Stimulated activated CD4-positive, alpha-beta T cell treated with anti-CD3 and anti-CD28 coated beads, Interleukin-1b, Interleukin-23, amount 100 ng/mL, for 24 hours (primary cell): Measurements from ENCODE around the gene RHBDL1.

Experiments used
- DNase-seq, 4 experiments: peaks; one replicate each; pipeline ENCODE4 v3.0.0-alpha.2; 2020; ENCODE audit warnings: low read depth in 4 of 4, low spot score in 1 of 4

The RHBDL1 gene

GRCh38 chr16:704552-705380, 29.3 kb downstream of the RHBDL1 start:
- no peak for DNase-seq

GRCh38 chr16:705431-706188, 30.1 kb downstream of the RHBDL1 start, which contains the start of gene FBXL16:
FBXL16 (minus strand) TSS chr16:705801; CDS start chr16:697405, 8,396 bp downstream.
- no peak for DNase-seq

- no peak for DNase-seq
Measured at GRCh38 chr16:706189-707061, 31.0 kb downstream of the RHBDL1 start.

- no peak for DNase-seq
Measured at GRCh38 chr16:707062-707538, 31.6 kb downstream of the RHBDL1 start.

GRCh38 chr16:708019-708418, 32.5 kb downstream of the RHBDL1 start:
- no peak for DNase-seq

- DNase-seq, result no peak
Measured at GRCh38 chr16:708959-709358, 33.5 kb downstream of the RHBDL1 start.

GRCh38 chr16:709566-710499, 34.4 kb downstream of the RHBDL1 start:
- DNase-seq, result no peak

- DNase-seq, result no peak
Measured at GRCh38 chr16:710500-711075, 35.1 kb downstream of the RHBDL1 start.

- DNase-seq, result no peak
Measured at GRCh38 chr16:711084-711483, 35.6 kb downstream of the RHBDL1 start.

GRCh38 chr16:711548-712320, 36.3 kb downstream of the RHBDL1 start:
- DNase-seq, result peak; percentile 68 to 75 (median 72)

GRCh38 chr16:712740-713250, 37.3 kb downstream of the RHBDL1 start:
- DNase-seq, result peak in 1 of 4 experiments; percentile 62

GRCh38 chr16:714079-714478, 38.6 kb downstream of the RHBDL1 start:
- DNase-seq, result no peak

GRCh38 chr16:714558-715476, 39.3 kb downstream of the RHBDL1 start, which contains the start of gene METRN:
METRN (plus strand) TSS chr16:715118; CDS start chr16:715290, 172 bp downstream.
- peak; percentile 84 to 95 (median 85) for DNase-seq

- no peak for DNase-seq
Measured at GRCh38 chr16:715477-716199, 40.2 kb downstream of the RHBDL1 start.

GRCh38 chr16:716200-716568, 40.7 kb downstream of the RHBDL1 start:
- no peak for DNase-seq

- no peak for DNase-seq
Measured at GRCh38 chr16:716768-717325, 41.4 kb downstream of the RHBDL1 start.
